SK-N-MC (cell line): Measurements from ENCODE around the gene NIF3L1.

Source experiments
- EZH2 ChIP-seq: fragments of 200-600 bp; sonication (generic); IDR thresholded peaks from one replicate; pipeline ENCODE4 v1.6.1; 2017; ENCODE audit warnings: antibody characterized with exemption
- POLR2AphosphoS5 ChIP-seq: IDR thresholded peaks from 2 replicates; pipeline ENCODE4 v1.6.1; 2012; ENCODE audit warnings: mild to moderate bottlenecking, low read depth, low read length, borderline replicate concordance

GRCh38 chr2:200843993-200844948, 44.9 kb upstream of the NIF3L1 start:
- TF ChIP-seq EZH2 (no peak), POLR2AphosphoS5 (no peak)
